ENCODE data around the gene HLA-DRA. TPM values are rescaled to one million over a fixed set of nuclear protein-coding genes. Genes with fewer than 3 reads are reported as not detected.

HLA-DRA gene
- total and polyA plus RNA-seq, 9 of the 15 experiments (the other 6 are each of a cell fraction or from before 2014, with no cell fraction given), result 0.18 to 1.8 (median 0.41) TPM; not detected in 4

DNA sequence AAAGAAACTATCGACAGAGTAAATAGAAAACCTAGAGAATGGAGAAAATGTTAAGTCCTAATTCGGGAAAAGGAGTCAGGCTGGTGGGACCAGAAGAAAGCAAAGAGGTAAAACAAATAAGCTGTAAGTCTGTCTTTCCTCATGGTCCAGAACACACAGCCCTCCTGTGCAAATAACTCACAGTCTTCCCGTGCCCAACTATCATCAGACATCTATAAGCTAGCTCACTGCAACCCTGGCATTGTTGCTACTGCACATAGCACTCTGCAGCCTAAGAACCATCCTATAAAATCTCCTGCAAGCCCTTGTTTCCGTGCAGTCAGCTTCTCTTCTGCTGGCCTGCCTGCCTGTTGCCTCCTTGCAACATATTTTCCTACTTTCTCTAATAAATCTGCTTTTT lies 17.4 kb downstream of the HLA-DRA start:
- BruUV-seq (replicated peaks), result no TSS peak
- DNase-seq (ENCODE audit: extremely low read depth in 1 of 4, low spot score in 3 of 4) (no peak), FAIRE-seq (no peak), ATAC-seq (no peak)
- no peak overlapping the region for H3K4me3 ChIP-seq
- H2AFZ ChIP-seq (ENCODE audit: low read depth, low read length), result no peak overlapping the region
- no peaks in the 10 kb centered on the region for H3K79me2 ChIP-seq (ENCODE audit: control insufficient read depth, insufficient read depth, low read length)
- ChIA-PET CTCF (ENCODE audit: low intra/inter-chr PET ratio) (no interaction called here), POLR2A (interaction anchor here (0.7 to 1.4 kb wide), 2 partner anchors 10 to 11 kb away, joined by 3 to 4 read pairs; no protein-coding TSS in a partner anchor)
- H3K9ac ChIP-seq (ENCODE audit: insufficient read depth in 1 of 2, low read depth in 2 of 2, low read length in 2 of 2), result no peak overlapping the region
- no peaks in the 10 kb centered on the region for H3K4me1 ChIP-seq (replicated peaks in 1 of 2; ENCODE audit: control insufficient read depth in 2 of 2, insufficient read depth in 2 of 2, low read length in 2 of 2)
- no peak overlapping the region for H3K4me2 ChIP-seq (ENCODE audit: insufficient read depth, low read length)
- H3K27ac ChIP-seq (ENCODE audit: extremely low read depth, low read depth, low read length), result no peak overlapping the region
- no peaks in the 10 kb centered on the region for H3K36me3 ChIP-seq (ENCODE audit: control insufficient read depth, insufficient read depth, low read length)
- in situ Hi-C loops (cut with MboI), result no loop called here
- H3K27me3 ChIP-seq (ENCODE audit: control insufficient read depth in 2 of 2, insufficient read depth in 2 of 2, low read length in 2 of 2), result peaks cover 4 to 11% of the 10 kb centered on the region in 2 experiments; a peak in 3 of 5 replicates
- TF ChIP-seq FOXP1 (CRISPR knock-in tag; IDR thresholded peaks at IDR 0.05) (no peak), TBL1XR1 (IDR thresholded peaks at IDR 0.05; ENCODE audit: low read length in 2 of 2) (no peak), SIRT6 (IDR thresholded peaks at IDR 0.05; ENCODE audit: low read depth, low read length) (no peak)
- TF ChIP-seq, protein P1, sequence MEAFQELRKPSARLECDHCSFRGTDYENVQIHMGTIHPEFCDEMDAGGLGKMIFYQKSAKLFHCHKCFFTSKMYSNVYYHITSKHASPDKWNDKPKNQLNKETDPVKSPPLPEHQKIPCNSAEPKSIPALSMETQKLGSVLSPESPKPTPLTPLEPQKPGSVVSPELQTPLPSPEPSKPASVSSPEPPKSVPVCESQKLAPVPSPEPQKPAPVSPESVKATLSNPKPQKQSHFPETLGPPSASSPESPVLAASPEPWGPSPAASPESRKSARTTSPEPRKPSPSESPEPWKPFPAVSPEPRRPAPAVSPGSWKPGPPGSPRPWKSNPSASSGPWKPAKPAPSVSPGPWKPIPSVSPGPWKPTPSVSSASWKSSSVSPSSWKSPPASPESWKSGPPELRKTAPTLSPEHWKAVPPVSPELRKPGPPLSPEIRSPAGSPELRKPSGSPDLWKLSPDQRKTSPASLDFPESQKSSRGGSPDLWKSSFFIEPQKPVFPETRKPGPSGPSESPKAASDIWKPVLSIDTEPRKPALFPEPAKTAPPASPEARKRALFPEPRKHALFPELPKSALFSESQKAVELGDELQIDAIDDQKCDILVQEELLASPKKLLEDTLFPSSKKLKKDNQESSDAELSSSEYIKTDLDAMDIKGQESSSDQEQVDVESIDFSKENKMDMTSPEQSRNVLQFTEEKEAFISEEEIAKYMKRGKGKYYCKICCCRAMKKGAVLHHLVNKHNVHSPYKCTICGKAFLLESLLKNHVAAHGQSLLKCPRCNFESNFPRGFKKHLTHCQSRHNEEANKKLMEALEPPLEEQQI (IDR thresholded peaks at IDR 0.05), result no peak
- H3K9me3 ChIP-seq (replicated peaks; ENCODE audit: control insufficient read depth, insufficient read depth, low read depth, low read length), result no peaks in the 10 kb centered on the region
- H3K9me1 ChIP-seq (ENCODE audit: control insufficient read depth, insufficient read depth, low read length), result no peaks in the 10 kb centered on the region
- intact Hi-C loops (cut with micrococcal nuclease), result no loop called here
- 0% methylated on average over 4 of the region's 4 CpGs for WGBS (ENCODE audit: insufficient coverage, low coverage, missing lambda C conversion rate)
- no peaks in the 10 kb centered on the region for H4K20me1 ChIP-seq (replicated peaks; ENCODE audit: control insufficient read depth, insufficient read depth, low read length)
